Measurements from ENCODE around the gene PPP3R1.

- TF ChIP-seq ZNF274 (IDR thresholded peaks at IDR 0.05; ENCODE audit: insufficient read depth, insufficient read length) (no peak), FOXK2 (IDR thresholded peaks at IDR 0.05) (no peak), ZBED1 (IDR thresholded peaks at IDR 0.05; ENCODE audit: borderline replicate concordance) (no peak), CTCF (IDR thresholded peaks at IDR 0.05 in 2 of 3, conservative IDR thresholded peaks at IDR 0.05 in 1 of 3; ENCODE audit: control insufficient read depth in 2 of 3, extremely low read depth in 1 of 3, insufficient read depth in 1 of 3, low read depth in 3 of 3, low read length in 3 of 3) (no peak), TCF7 (IDR thresholded peaks at IDR 0.05; ENCODE audit: borderline replicate concordance) (no peak), TBL1XR1 (IDR thresholded peaks at IDR 0.05; ENCODE audit: low read depth, low read length) (no peak), BCL3 (IDR thresholded peaks at IDR 0.05; ENCODE audit: borderline replicate concordance, insufficient read depth, low read depth, low read length, poor library complexity, severe bottlenecking) (no peak), ZNF687 (IDR thresholded peaks at IDR 0.05) (no peak), NFYB (IDR thresholded peaks at IDR 0.05; ENCODE audit: insufficient read depth, low read depth, low read length) (no peak), E2F4 (IDR thresholded peaks at IDR 0.05; ENCODE audit: low read depth, low read length) (no peak), SIN3A (IDR thresholded peaks at IDR 0.05; ENCODE audit: low read depth, low read length) (no peak), MAX (IDR thresholded peaks at IDR 0.05; ENCODE audit: low read depth, low read length) (no peak)
These were observed 81.2 kb downstream of the PPP3R1 start for GRCh38 chr2:68171146-68171545.

Measured in GM12878 (cell line).